ENCODE data around the gene ST3GAL3.
"Not testable (repeated sequence)": the region's sequence is repeated elsewhere in the genome, so short reads cannot be mapped to it uniquely, and the experiment has no call there.

ST3GAL3 gene

DNA sequence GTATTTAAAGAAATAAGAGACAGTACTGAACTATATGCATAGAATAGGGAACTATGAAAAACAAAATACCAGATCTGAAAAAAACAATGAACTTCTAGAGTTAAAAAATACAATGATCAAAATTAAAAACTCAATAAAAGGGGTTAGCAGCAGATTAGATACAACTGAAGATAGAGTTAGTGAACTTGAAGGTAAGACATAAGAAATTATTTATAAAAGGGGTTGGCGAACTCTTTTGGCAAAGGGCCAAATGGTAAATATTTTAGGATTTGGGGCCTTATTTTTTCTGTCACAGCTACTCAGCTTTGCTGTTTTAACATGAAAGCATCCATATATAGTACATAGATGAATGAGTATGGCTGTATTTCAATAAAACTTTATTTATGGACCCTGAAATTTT is 111.4 kb downstream of the ST3GAL3 start:
- Histone ChIP-seq H3K4me1 (ENCODE audit: control insufficient read depth, insufficient read depth, low read length) (no peaks in the 10 kb centered on the region), H3K36me3 (ENCODE audit: control insufficient read depth, insufficient read depth, low read length) (no peaks in the 10 kb centered on the region), H3K4me3 (ENCODE audit: low read length) (no peak overlapping the region), H3K9me3 (ENCODE audit: control insufficient read depth, insufficient read depth, low read length) (no peaks in the 10 kb centered on the region), H3K27ac (ENCODE audit: low read length) (no peak overlapping the region), H3K27me3 (ENCODE audit: control insufficient read depth, insufficient read depth, low read length) (no peaks in the 10 kb centered on the region)
- DNase-seq (ENCODE audit: low read depth, low spot score), result no peak
- no CpG with 5 or more reads among the region's 1 CpG for WGBS (ENCODE audit: insufficient coverage, insufficient read length)

DNA sequence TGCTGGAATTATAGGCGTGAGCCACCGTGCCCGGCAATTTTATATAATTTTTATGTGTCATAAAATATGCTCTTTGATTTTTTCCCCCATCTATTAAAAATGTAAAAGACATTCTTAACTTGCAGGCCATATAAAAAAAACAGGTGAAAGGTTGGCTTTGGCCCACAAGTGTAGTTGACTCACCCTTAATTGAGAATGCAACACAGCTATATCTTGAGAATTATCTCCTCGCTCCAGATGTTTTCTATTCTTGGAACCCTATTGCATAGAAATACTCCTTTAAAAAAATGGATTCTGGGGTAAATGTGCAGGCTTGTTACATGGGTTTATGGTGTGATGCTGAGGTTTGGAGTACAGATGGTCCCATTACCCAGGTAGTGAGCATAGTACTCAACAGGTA is 112.0 kb downstream of the ST3GAL3 start:
- no CpG with 5 or more reads among the region's 4 CpGs for WGBS (ENCODE audit: insufficient coverage, insufficient read length)
- Histone ChIP-seq H3K27ac (ENCODE audit: low read length) (no peak overlapping the region), H3K4me3 (ENCODE audit: low read length) (no peak overlapping the region), H3K4me1 (ENCODE audit: control insufficient read depth, insufficient read depth, low read length) (no peaks in the 10 kb centered on the region), H3K9me3 (ENCODE audit: control insufficient read depth, insufficient read depth, low read length) (no peaks in the 10 kb centered on the region), H3K36me3 (ENCODE audit: control insufficient read depth, insufficient read depth, low read length) (no peaks in the 10 kb centered on the region), H3K27me3 (ENCODE audit: control insufficient read depth, insufficient read depth, low read length) (no peaks in the 10 kb centered on the region)
- no peak for DNase-seq (ENCODE audit: low read depth, low spot score)

DNA sequence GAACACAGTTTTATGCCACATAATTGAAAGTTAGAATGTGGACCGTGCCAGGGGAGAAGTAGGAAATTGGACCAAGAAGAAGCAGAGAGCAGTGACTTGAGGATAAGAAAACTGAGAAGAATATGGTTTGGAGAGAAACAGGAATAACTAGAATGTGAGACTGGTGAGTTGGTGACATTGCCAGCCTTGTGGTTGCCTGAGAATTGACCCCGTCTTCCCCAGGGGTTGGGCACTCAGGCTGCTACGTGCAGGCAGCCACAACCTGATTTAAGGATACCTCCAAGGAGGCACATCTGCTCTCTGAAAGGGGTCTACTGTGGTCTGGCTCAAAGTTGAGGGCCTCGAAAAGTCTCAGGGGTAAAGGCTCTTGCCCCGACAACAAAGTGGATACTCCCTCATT is 114.1 kb downstream of the ST3GAL3 start:
- H3K9me3 ChIP-seq (ENCODE audit: control insufficient read depth, insufficient read depth, low read length), result no peaks in the 10 kb centered on the region
- H3K27me3 ChIP-seq (ENCODE audit: control insufficient read depth, insufficient read depth, low read length), result no peaks in the 10 kb centered on the region
- no peaks in the 10 kb centered on the region for H3K4me1 ChIP-seq (ENCODE audit: control insufficient read depth, insufficient read depth, low read length)
- no CpG with 5 or more reads among the region's 5 CpGs for WGBS (ENCODE audit: insufficient coverage, insufficient read length)
- H3K36me3 ChIP-seq (ENCODE audit: control insufficient read depth, insufficient read depth, low read length), result no peaks in the 10 kb centered on the region
- H3K4me3 ChIP-seq (ENCODE audit: low read length), result no peak overlapping the region
- no peak overlapping the region for H3K27ac ChIP-seq (ENCODE audit: low read length)
- no peak for DNase-seq (ENCODE audit: low read depth, low spot score)

DNA sequence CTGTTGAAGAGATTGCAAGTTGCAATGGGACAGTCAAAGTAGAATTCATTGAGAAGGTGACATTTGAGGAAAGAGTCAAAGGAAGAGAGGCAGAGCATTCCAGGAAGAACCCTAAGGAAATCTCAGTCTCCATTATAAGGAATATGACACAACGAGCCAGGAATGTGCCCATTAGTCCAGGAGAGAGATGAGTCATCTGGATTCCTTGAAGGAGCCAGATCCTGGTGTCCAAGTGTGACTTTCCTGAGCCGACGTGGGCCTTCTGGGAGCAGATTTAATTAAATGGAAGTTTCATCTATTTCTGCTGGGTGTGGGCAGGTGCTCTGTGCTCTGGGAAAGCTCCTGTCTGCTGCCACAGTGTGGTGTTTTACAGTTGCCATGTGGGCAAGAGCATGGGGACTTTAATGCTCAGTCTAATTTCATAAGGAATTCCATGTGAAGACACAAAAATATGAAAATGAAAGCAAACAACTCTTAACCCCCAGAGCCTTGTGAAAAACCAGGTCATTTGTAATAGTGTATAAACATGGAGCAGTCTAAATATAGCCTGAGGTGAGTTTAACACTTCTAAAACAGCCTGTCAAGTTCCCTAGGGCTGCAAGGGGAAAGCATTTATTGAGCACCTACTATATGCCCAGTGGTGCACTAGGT is 114.8 kb downstream of the ST3GAL3 start:
- no CpG with 5 or more reads among the region's 3 CpGs for WGBS (ENCODE audit: insufficient coverage, insufficient read length)
- Histone ChIP-seq H3K36me3 (ENCODE audit: control insufficient read depth, insufficient read depth, low read length) (no peaks in the 10 kb centered on the region), H3K4me1 (ENCODE audit: control insufficient read depth, insufficient read depth, low read length) (no peaks in the 10 kb centered on the region), H3K4me3 (ENCODE audit: low read length) (no peak overlapping the region), H3K9me3 (ENCODE audit: control insufficient read depth, insufficient read depth, low read length) (no peaks in the 10 kb centered on the region), H3K27ac (ENCODE audit: low read length) (no peak overlapping the region), H3K27me3 (ENCODE audit: control insufficient read depth, insufficient read depth, low read length) (no peaks in the 10 kb centered on the region)
- DNase-seq (ENCODE audit: low read depth, low spot score), result no peak

DNA sequence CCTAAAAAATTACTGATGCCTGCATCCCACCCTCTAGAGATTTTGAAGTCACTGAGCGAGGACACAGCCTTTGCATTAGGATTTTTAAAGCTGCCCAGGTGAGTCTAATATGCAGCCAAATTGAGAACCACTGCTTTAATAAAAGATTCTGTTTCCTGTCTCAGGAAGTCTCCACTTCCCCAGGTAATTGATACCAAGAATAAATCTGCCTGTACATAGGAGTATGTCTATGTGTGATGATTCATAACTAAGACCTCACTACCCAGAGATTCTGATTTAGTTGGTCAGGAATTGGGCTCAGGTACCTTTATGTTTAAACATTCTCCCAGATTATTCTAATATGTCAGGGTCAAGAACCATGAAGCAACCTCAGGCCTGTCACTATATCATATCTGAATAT is 117.5 kb downstream of the ST3GAL3 start:
- DNase-seq (ENCODE audit: low read depth, low spot score), result no peak
- H3K36me3 ChIP-seq (ENCODE audit: control insufficient read depth, insufficient read depth, low read length), result no peaks in the 10 kb centered on the region
- no CpG with 5 or more reads among the region's 1 CpG for WGBS (ENCODE audit: insufficient coverage, insufficient read length)
- H3K27ac ChIP-seq (ENCODE audit: low read length), result no peak overlapping the region
- no peaks in the 10 kb centered on the region for H3K27me3 ChIP-seq (ENCODE audit: control insufficient read depth, insufficient read depth, low read length)
- no peaks in the 10 kb centered on the region; the same call in 1 of the 2 replicates for H3K4me1 ChIP-seq (ENCODE audit: control insufficient read depth, insufficient read depth, low read length)
- no peak overlapping the region for H3K4me3 ChIP-seq (ENCODE audit: low read length)
- H3K9me3 ChIP-seq (ENCODE audit: control insufficient read depth, insufficient read depth, low read length), result no peaks in the 10 kb centered on the region

DNA sequence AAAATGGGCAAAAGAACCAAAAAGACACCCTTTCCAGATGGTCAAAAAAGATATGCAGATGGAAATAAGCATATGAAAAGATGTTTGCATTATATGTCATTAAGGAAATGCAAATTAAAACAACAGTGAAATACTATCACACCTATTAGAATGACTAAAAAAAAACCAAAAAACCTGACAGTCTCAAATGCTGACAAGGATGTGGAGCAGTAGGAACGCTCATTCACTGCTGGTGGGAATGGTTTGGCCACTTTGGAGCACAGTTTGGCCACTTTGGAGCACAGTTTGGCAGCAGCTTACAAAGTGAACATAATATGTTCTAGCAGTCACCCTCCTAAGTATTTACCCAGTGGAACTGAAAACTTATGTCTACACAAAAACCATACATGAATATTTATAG is 121.2 kb downstream of the ST3GAL3 start:
- no CpG with 5 or more reads among the region's 1 CpG for WGBS (ENCODE audit: insufficient coverage, insufficient read length)
- Histone ChIP-seq H3K27me3 (ENCODE audit: control insufficient read depth, insufficient read depth, low read length) (no peaks in the 10 kb centered on the region), H3K36me3 (ENCODE audit: control insufficient read depth, insufficient read depth, low read length) (no peaks in the 10 kb centered on the region), H3K27ac (ENCODE audit: low read length) (no peak overlapping the region), H3K4me1 (ENCODE audit: control insufficient read depth, insufficient read depth, low read length) (no peaks in the 10 kb centered on the region; the same call in 1 of the 2 replicates), H3K9me3 (ENCODE audit: control insufficient read depth, insufficient read depth, low read length) (no peaks in the 10 kb centered on the region), H3K4me3 (ENCODE audit: low read length) (no peak overlapping the region)
- DNase-seq (ENCODE audit: low read depth, low spot score), result no peak

DNA sequence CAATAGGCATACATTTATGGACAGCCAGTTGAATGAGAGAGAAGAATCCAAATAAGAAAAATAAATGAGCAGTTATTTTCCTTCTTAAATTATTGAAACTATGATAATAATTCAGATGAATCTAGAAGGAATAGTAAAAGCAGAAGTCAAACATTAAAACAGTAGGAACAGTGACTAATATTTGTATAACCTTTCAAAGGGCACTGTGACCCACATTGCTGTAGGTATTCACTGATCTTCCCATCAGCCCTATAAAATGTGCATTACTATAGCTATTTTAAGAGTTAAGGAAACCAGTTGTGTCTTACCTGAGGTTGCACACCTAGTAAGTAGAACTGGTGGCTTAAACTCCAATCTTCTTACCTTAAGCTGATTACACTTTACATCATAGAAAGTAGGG is 123.5 kb downstream of the ST3GAL3 start:
- Histone ChIP-seq H3K4me1 (ENCODE audit: control insufficient read depth, insufficient read depth, low read length) (peaks cover 9% of the 10 kb centered on the region), H3K9me3 (ENCODE audit: control insufficient read depth, insufficient read depth, low read length) (no peaks in the 10 kb centered on the region), H3K4me3 (ENCODE audit: low read length) (no peak overlapping the region), H3K27ac (ENCODE audit: low read length) (no peak overlapping the region), H3K36me3 (ENCODE audit: control insufficient read depth, insufficient read depth, low read length) (no peaks in the 10 kb centered on the region), H3K27me3 (ENCODE audit: control insufficient read depth, insufficient read depth, low read length) (no peaks in the 10 kb centered on the region)
- no peak for DNase-seq (ENCODE audit: low read depth, low spot score)

DNA sequence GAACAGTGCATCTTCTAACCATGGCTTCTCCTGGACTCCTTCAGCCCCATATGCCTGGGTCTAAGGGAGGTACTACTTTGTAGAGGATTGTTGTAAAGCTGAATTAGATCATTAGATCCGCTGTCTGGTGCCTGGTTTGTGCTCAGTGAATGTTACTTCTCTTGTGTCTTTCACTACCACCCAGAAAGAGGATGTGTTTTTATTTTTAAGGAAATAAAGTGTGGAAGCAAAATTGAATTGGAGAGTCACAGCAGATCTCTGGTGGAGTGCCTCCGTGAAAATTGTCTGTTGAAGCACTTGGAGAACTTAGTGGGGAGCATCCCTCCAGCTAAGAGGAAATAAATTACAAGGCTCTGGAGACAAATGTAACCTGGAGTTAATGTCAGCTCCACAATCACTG is 124.5 kb downstream of the ST3GAL3 start:
- H3K4me3 ChIP-seq (ENCODE audit: low read length), result no peak overlapping the region
- H3K4me1 ChIP-seq (ENCODE audit: control insufficient read depth, insufficient read depth, low read length), result peaks cover 13% of the 10 kb centered on the region
- H3K27me3 ChIP-seq (ENCODE audit: control insufficient read depth, insufficient read depth, low read length), result no peaks in the 10 kb centered on the region
- no peaks in the 10 kb centered on the region for H3K36me3 ChIP-seq (ENCODE audit: control insufficient read depth, insufficient read depth, low read length)
- DNase-seq (ENCODE audit: low read depth, low spot score), result no peak
- WGBS (ENCODE audit: insufficient coverage, insufficient read length), result no CpG with 5 or more reads among the region's 2 CpGs
- H3K27ac ChIP-seq (ENCODE audit: low read length), result no peak overlapping the region
- H3K9me3 ChIP-seq (ENCODE audit: control insufficient read depth, insufficient read depth, low read length), result no peaks in the 10 kb centered on the region

DNA sequence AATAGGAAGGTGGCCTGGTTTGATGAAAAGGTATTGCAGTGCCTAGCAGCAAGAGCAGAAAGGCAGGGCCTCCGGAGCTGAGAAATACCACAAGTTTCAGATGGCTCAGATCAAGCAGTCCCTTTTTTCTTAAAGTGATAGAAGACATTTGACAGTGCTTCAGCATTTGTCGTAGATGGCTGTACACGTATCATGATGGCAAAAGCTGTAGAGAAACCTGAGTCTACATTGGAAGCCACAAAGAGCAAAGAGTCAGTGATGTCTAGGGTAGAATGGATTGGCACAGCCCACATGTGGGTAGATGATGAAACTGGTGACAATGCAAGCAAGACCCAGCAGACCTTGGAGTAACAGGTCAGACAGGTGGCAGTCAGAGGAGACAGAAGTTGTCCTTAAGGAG is 124.9 kb downstream of the ST3GAL3 start:
- no peak for DNase-seq (ENCODE audit: low read depth, low spot score)
- Histone ChIP-seq H3K36me3 (ENCODE audit: control insufficient read depth, insufficient read depth, low read length) (no peaks in the 10 kb centered on the region), H3K9me3 (ENCODE audit: control insufficient read depth, insufficient read depth, low read length) (no peaks in the 10 kb centered on the region), H3K27me3 (ENCODE audit: control insufficient read depth, insufficient read depth, low read length) (no peaks in the 10 kb centered on the region), H3K4me3 (ENCODE audit: low read length) (no peak overlapping the region), H3K4me1 (ENCODE audit: control insufficient read depth, insufficient read depth, low read length) (peaks cover 13% of the 10 kb centered on the region), H3K27ac (ENCODE audit: low read length) (no peak overlapping the region)
- no CpG with 5 or more reads among the region's 3 CpGs for WGBS (ENCODE audit: insufficient coverage, insufficient read length)

DNA sequence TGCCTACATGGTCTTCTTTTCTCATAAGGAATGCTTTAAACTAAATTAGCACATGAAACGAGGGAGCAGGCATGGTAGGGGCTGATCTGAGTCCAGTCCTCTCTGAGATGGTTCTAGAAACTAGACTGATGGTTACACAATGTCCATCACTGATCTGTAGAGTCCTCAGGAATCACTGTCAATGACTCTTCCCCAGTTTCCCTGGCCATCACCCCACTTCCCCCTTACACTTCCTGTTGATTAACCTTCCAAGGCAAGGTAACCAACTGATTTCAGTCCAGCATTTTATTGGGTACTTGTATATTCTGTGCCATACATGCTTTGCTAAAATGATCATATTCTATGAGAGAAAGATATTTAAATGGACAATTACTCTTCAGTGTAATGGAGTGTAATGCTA is 125.7 kb downstream of the ST3GAL3 start:
- Histone ChIP-seq H3K4me1 (ENCODE audit: control insufficient read depth, insufficient read depth, low read length) (peaks cover 13% of the 10 kb centered on the region), H3K27ac (ENCODE audit: low read length) (no peak overlapping the region), H3K9me3 (ENCODE audit: control insufficient read depth, insufficient read depth, low read length) (no peaks in the 10 kb centered on the region), H3K27me3 (ENCODE audit: control insufficient read depth, insufficient read depth, low read length) (no peaks in the 10 kb centered on the region), H3K4me3 (ENCODE audit: low read length) (no peak overlapping the region), H3K36me3 (ENCODE audit: control insufficient read depth, insufficient read depth, low read length) (no peaks in the 10 kb centered on the region)
- no peak for DNase-seq (ENCODE audit: low read depth, low spot score)
- no CpG with 5 or more reads among the region's 1 CpG for WGBS (ENCODE audit: insufficient coverage, insufficient read length)

DNA sequence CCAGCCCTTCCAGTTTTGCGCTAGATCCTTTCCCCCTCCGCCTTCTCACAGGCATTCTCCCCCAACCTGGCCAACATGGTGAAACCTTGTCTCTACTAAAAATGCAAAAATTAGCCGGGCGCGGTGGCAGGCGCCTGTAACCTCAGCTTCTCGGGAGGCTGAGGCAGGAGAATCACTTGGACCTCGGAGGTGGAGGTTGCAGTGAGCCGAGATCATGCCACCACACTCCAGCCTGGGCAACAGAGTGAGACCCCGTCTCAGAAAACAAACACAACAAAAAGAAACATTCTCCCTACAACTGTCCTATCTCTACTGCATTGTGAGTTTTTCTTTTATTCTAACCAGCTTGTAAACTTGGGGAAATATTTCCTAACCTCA is 126.6 kb downstream of the ST3GAL3 start:
- H3K27ac ChIP-seq (ENCODE audit: low read length); H3K36me3 ChIP-seq (ENCODE audit: control insufficient read depth, insufficient read depth, low read length); H3K27me3 ChIP-seq (ENCODE audit: control insufficient read depth, insufficient read depth, low read length); DNase-seq (ENCODE audit: low read depth, low spot score); H3K4me3 ChIP-seq (ENCODE audit: low read length); H3K9me3 ChIP-seq (ENCODE audit: control insufficient read depth, insufficient read depth, low read length): not testable (repeated sequence)
- WGBS (ENCODE audit: insufficient coverage, insufficient read length), result no CpG with 5 or more reads among the region's 10 CpGs
- peaks cover 15% of the 10 kb centered on the region for H3K4me1 ChIP-seq (ENCODE audit: control insufficient read depth, insufficient read depth, low read length)

All from iPS DF 6.9 (cell line).